PFSK-1 (cell line): ENCODE data around the gene SYNE4.

Experiments
- FOXP2 ChIP-seq: optimal IDR thresholded peaks from 2 replicates; pipeline ENCODE3; 2011; ENCODE audit warnings: borderline replicate concordance, control low read depth, inconsistent platforms; ENCODE audit not compliant: insufficient read depth; ENCODE audit errors: extremely low read length, extremely low read depth
- POLR2AphosphoS5 ChIP-seq: IDR thresholded peaks from 2 replicates; pipeline ENCODE4 v1.6.1; 2012; ENCODE audit warnings: low read depth, mild to moderate bottlenecking, control low read depth, low read length, moderate library complexity
- SIN3A ChIP-seq: IDR thresholded peaks from 2 replicates; pipeline ENCODE4 v1.6.1; 2012; ENCODE audit warnings: mild to moderate bottlenecking, low read length, moderate library complexity, borderline replicate concordance; ENCODE audit not compliant: insufficient read depth
- TAF1 ChIP-seq: IDR thresholded peaks from 2 replicates; pipeline ENCODE4 v1.6.1; 2012; ENCODE audit warnings: low read length, control low read depth, borderline replicate concordance; ENCODE audit not compliant: insufficient read depth
- TF ChIP-seq, protein P1 (sequence below), 2 experiments: IDR thresholded peaks; 2 replicates each; pipeline versions ENCODE4 v1.6.1 to v1.8.0; 2011 to 2012; ENCODE audit warnings: low read depth in 2 of 2, low read length in 2 of 2, control low read depth in 1 of 2, inconsistent platforms in 1 of 2, mild to moderate bottlenecking in 1 of 2, moderate library complexity in 1 of 2; ENCODE audit not compliant: insufficient read depth in 1 of 2

SYNE4 gene

GRCh38 chr19:35977446-35978222 is 31.0 kb downstream of the SYNE4 start:
- TF ChIP-seq POLR2AphosphoS5, result no peak
- TF ChIP-seq, protein P1, sequence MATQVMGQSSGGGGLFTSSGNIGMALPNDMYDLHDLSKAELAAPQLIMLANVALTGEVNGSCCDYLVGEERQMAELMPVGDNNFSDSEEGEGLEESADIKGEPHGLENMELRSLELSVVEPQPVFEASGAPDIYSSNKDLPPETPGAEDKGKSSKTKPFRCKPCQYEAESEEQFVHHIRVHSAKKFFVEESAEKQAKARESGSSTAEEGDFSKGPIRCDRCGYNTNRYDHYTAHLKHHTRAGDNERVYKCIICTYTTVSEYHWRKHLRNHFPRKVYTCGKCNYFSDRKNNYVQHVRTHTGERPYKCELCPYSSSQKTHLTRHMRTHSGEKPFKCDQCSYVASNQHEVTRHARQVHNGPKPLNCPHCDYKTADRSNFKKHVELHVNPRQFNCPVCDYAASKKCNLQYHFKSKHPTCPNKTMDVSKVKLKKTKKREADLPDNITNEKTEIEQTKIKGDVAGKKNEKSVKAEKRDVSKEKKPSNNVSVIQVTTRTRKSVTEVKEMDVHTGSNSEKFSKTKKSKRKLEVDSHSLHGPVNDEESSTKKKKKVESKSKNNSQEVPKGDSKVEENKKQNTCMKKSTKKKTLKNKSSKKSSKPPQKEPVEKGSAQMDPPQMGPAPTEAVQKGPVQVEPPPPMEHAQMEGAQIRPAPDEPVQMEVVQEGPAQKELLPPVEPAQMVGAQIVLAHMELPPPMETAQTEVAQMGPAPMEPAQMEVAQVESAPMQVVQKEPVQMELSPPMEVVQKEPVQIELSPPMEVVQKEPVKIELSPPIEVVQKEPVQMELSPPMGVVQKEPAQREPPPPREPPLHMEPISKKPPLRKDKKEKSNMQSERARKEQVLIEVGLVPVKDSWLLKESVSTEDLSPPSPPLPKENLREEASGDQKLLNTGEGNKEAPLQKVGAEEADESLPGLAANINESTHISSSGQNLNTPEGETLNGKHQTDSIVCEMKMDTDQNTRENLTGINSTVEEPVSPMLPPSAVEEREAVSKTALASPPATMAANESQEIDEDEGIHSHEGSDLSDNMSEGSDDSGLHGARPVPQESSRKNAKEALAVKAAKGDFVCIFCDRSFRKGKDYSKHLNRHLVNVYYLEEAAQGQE (IDR thresholded peaks at IDR 0.05; ENCODE audit: insufficient read depth in 1 of 2, low read depth in 2 of 2, low read length in 2 of 2), result no peak
- no peak for TF ChIP-seq FOXP2
- no peak for TF ChIP-seq TAF1
- no peak for TF ChIP-seq SIN3A

DNA sequence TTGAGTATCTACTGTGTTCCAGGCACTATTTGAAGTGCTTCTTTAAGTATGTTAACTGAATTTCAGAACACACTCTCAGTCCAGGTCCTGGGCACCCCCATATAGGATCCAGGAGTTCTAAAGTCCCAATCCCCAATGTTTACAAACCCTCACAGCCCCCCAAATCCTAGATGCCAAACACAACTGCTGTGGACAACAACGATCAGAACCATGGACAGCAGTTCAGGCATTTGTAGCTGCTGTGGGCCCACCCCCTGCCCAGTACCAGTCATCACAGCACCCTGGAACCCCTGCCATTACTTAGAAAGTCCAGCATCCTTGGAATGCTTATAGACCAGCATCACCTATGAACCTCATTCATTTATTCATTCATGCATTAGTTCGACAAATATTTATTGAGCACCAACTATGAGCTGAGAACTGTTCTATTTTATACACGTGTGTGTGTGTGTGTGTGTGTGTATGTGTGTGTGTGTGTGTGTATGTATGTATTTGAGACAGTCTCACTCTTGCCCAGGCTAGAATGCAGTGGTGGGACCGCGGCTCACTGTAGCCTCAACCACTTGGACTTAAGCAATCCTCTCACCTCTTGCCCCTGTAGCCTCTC is 32.9 kb downstream of the SYNE4 start:
- no peak for TF ChIP-seq FOXP2
- TF ChIP-seq, protein P1 (IDR thresholded peaks at IDR 0.05; ENCODE audit: insufficient read depth in 1 of 2, low read depth in 2 of 2, low read length in 2 of 2), result peak; percentile 94 to 99

GRCh38 chr19:35973487-35973886 is 35.1 kb downstream of the SYNE4 start:
- TF ChIP-seq TAF1, result no peak
- TF ChIP-seq, protein P1 (IDR thresholded peaks at IDR 0.05; ENCODE audit: insufficient read depth in 1 of 2, low read depth in 2 of 2, low read length in 2 of 2), result peak; percentile 35 to 84; a peak in 2 of 4 replicates

DNA sequence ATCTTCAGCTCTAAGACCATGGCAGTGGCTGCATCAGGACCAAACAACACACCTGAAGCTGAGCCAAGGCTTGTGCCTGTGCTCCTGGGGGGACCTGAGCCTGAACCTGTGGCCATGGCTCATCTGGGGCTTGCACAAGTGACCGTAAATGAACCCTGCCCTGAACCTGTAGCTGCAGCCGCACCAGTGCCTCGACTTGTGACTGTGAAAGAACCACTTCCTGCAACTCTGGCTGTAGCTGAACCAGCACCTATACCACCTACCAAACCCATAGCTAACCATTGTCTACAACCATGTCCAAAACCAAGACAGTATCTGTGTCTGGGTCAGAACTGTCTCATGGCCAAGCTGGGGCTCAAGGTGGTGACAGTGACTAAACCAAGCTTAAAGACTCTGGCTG is 41.8 kb downstream of the SYNE4 start:
- TF ChIP-seq, protein P1 (IDR thresholded peaks at IDR 0.05; ENCODE audit: insufficient read depth in 1 of 2, low read depth in 2 of 2, low read length in 2 of 2), result no peak
- TF ChIP-seq POLR2AphosphoS5 (no peak), SIN3A (no peak), TAF1 (no peak), FOXP2 (no peak)
